DND-41 (cell line): ENCODE results near the gene CELA2B.

ENCODE experiments used
- EZH2 ChIP-seq: IDR thresholded peaks from 3 replicates; pipeline ENCODE4 v1.6.1; 2012; ENCODE audit warnings: borderline replicate concordance, low read depth, mild to moderate bottlenecking, moderate library complexity, low read length, inconsistent platforms; ENCODE audit not compliant: severe bottlenecking
- TF ChIP-seq, protein P1 (sequence below): IDR thresholded peaks from 2 replicates; pipeline ENCODE4 v1.5.1; 2012; ENCODE audit warnings: borderline replicate concordance, low read length, moderate library complexity, mild to moderate bottlenecking; ENCODE audit not compliant: poor library complexity, severe bottlenecking; ENCODE audit errors: extremely low read depth

DNA sequence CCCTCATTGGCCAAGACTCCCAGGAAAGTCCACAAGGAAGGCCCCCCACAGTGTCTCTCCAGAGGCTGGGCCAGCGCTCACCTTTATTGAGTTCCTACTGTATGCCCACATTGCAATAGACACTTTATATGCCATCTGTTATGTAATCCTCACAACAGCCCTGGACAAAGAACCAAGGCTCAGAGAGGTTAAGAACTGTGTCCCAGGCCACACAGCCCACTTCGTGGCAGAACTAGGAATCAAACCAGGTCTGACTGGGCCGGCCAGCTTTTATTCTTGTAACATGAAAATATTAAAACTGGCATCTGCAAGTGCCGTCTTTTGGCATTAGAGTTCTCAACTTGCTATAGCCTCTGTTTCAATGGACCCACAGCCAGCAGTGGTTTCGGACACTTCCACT is 33.1 kb upstream of the CELA2B start:
- TF ChIP-seq, protein P1, sequence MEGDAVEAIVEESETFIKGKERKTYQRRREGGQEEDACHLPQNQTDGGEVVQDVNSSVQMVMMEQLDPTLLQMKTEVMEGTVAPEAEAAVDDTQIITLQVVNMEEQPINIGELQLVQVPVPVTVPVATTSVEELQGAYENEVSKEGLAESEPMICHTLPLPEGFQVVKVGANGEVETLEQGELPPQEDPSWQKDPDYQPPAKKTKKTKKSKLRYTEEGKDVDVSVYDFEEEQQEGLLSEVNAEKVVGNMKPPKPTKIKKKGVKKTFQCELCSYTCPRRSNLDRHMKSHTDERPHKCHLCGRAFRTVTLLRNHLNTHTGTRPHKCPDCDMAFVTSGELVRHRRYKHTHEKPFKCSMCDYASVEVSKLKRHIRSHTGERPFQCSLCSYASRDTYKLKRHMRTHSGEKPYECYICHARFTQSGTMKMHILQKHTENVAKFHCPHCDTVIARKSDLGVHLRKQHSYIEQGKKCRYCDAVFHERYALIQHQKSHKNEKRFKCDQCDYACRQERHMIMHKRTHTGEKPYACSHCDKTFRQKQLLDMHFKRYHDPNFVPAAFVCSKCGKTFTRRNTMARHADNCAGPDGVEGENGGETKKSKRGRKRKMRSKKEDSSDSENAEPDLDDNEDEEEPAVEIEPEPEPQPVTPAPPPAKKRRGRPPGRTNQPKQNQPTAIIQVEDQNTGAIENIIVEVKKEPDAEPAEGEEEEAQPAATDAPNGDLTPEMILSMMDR = no peak
- no peak for TF ChIP-seq EZH2
